ENCODE data around the gene INSIG2. TPM values are rescaled to one million over a fixed set of nuclear protein-coding genes. Genes with fewer than 3 reads are reported as not detected.
A peak's percentile ranks its signal among the peaks of the same experiment; 100 is the strongest.

The INSIG2 gene
- total RNA-seq, result 10 to 100 TPM in 2 of 3 donors, 1 to 10 TPM in 1; 9.5 to 20.5 (median 13.9) TPM
- 26.9 TPM for total RNA-seq (2013)

- H3K36me3 ChIP-seq (ENCODE audit: control insufficient read depth, insufficient read depth, low read length), result no peaks in the 10 kb centered on the region
- peak within 1 kb of the TSS; percentile 86 for H3K4me3 Mint-ChIP-seq
- H3K9me3 ChIP-seq (ENCODE audit: control insufficient read depth, insufficient read depth, low read length), result no peaks in the 10 kb centered on the region
- ATAC-seq, result peak; percentile 91 to 96 (median 93)
- intact Hi-C loops (cut with micrococcal nuclease), result loop anchor here (2.0 to 10.0 kb wide), 3 partner anchors 74 to 274 kb away; partner anchors contain the start of genes CCDC93 and DDX18
- peak within 1 kb of the TSS; percentile 81 for H3K27ac ChIP-seq (ENCODE audit: low read length)
- no peaks in the 10 kb centered on the region for H3K27me3 ChIP-seq (ENCODE audit: control insufficient read depth, insufficient read depth, low read length)
- peaks cover 4 to 21% of the 10 kb centered on the region in 2 donors for H3K4me1 Mint-ChIP-seq
- H3K36me3 Mint-ChIP-seq, result no peaks in the 10 kb centered on the region
- H3K9me3 Mint-ChIP-seq, result no peaks in the 10 kb centered on the region
- 0% methylated on average over 63 of the region's 63 CpGs for WGBS (ENCODE audit: insufficient coverage)
- TF ChIP-seq, protein P1, sequence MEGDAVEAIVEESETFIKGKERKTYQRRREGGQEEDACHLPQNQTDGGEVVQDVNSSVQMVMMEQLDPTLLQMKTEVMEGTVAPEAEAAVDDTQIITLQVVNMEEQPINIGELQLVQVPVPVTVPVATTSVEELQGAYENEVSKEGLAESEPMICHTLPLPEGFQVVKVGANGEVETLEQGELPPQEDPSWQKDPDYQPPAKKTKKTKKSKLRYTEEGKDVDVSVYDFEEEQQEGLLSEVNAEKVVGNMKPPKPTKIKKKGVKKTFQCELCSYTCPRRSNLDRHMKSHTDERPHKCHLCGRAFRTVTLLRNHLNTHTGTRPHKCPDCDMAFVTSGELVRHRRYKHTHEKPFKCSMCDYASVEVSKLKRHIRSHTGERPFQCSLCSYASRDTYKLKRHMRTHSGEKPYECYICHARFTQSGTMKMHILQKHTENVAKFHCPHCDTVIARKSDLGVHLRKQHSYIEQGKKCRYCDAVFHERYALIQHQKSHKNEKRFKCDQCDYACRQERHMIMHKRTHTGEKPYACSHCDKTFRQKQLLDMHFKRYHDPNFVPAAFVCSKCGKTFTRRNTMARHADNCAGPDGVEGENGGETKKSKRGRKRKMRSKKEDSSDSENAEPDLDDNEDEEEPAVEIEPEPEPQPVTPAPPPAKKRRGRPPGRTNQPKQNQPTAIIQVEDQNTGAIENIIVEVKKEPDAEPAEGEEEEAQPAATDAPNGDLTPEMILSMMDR (IDR thresholded peaks at IDR 0.05), result no peak
- peaks cover 7% of the 10 kb centered on the region for H3K4me1 ChIP-seq (ENCODE audit: control insufficient read depth, insufficient read depth, low read length)
- H3K4me3 ChIP-seq (ENCODE audit: low read length), result peak within 1 kb of the TSS; percentile 82
- peak; percentile 82 to 94 for DNase-seq
- H3K27me3 Mint-ChIP-seq (ENCODE audit: low read depth in 2 of 2), result peaks cover 8% of the 10 kb centered on the region in 2 donors
- peak within 1 kb of the TSS; percentile 59 to 93 for H3K27ac Mint-ChIP-seq
These were observed at the start of gene INSIG2 for GRCh38 chr2:118088051-118089024. INSIG2 (plus strand) TSS chr2:118088471; CDS start chr2:118096557, 8,086 bp downstream.

DNA sequence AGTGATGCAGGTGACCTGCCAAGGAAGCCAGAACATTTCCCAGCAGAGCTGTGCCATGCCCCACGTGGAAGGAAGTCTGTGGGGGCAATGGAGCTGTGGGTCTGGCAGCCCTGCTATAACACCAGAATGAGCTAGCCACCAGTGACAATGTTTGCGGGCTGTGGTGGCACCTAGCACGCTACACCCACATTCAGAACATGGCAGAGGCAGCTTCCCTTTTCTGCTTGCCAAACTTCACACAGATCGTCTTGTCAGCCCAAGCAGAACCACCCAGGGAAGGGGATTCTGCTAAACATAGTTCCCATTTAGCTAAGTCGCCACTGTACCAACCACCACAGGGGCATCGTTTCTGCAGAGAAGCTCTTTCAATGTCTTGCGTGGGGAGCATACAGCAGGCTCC lies 47.4 kb upstream of the INSIG2 start:
- intact Hi-C loops (cut with micrococcal nuclease), result loop anchor here (10.0 kb wide), 1 partner anchor 1134 kb away; no protein-coding TSS in a partner anchor
- peaks cover 2% of the 10 kb centered on the region in 2 donors for H3K9me3 Mint-ChIP-seq
- ATAC-seq (peak in 2 of 3 donors; percentile 32 to 36), DNase-seq (no peak)
- Histone ChIP-seq H3K4me1 (ENCODE audit: control insufficient read depth, insufficient read depth, low read length) (no peaks in the 10 kb centered on the region), H3K9me3 (ENCODE audit: control insufficient read depth, insufficient read depth, low read length) (no peaks in the 10 kb centered on the region), H3K27me3 (ENCODE audit: control insufficient read depth, insufficient read depth, low read length) (peaks cover 7% of the 10 kb centered on the region), H3K27ac (ENCODE audit: low read length) (no peak overlapping the region), H3K4me3 (ENCODE audit: low read length) (no peak overlapping the region), H3K36me3 (ENCODE audit: control insufficient read depth, insufficient read depth, low read length) (no peaks in the 10 kb centered on the region)
- peaks cover 37 to 60% of the 10 kb centered on the region in 2 donors for H3K27me3 Mint-ChIP-seq (ENCODE audit: low read depth in 2 of 2)
- no peak overlapping the region for H3K4me3 Mint-ChIP-seq
- no peaks in the 10 kb centered on the region for H3K4me1 Mint-ChIP-seq
- H3K27ac Mint-ChIP-seq, result no peak overlapping the region
- 35% methylated on average over 7 of the region's 7 CpGs for WGBS (ENCODE audit: insufficient coverage)
- peaks cover 10% of the 10 kb centered on the region for H3K36me3 Mint-ChIP-seq
- TF ChIP-seq, protein P1 (IDR thresholded peaks at IDR 0.05), result no peak

GRCh38 chr2:118044103-118044716 lies 44.1 kb upstream of the INSIG2 start:
- no peak overlapping the region for H3K4me3 ChIP-seq (ENCODE audit: low read length)
- DNase-seq (no peak), ATAC-seq (no peak)
- no peak overlapping the region for H3K27ac ChIP-seq (ENCODE audit: low read length)
- H3K27ac Mint-ChIP-seq, result no peak overlapping the region
- 62% methylated on average over 5 of the region's 6 CpGs for WGBS (ENCODE audit: insufficient coverage)
- no peaks in the 10 kb centered on the region for H3K4me1 Mint-ChIP-seq
- H3K27me3 Mint-ChIP-seq (ENCODE audit: low read depth in 2 of 2), result peaks cover 35 to 51% of the 10 kb centered on the region in 2 donors
- H3K27me3 ChIP-seq (ENCODE audit: control insufficient read depth, insufficient read depth, low read length), result peaks cover 17% of the 10 kb centered on the region
- TF ChIP-seq, protein P1 (IDR thresholded peaks at IDR 0.05), result no peak
- no peaks in the 10 kb centered on the region for H3K36me3 ChIP-seq (ENCODE audit: control insufficient read depth, insufficient read depth, low read length)
- no peaks in the 10 kb centered on the region for H3K36me3 Mint-ChIP-seq
- intact Hi-C loops (cut with micrococcal nuclease), result loop anchor here (10.0 kb wide), 1 partner anchor 1131 kb away; no protein-coding TSS in a partner anchor
- H3K4me3 Mint-ChIP-seq, result no peak overlapping the region
- H3K4me1 ChIP-seq (ENCODE audit: control insufficient read depth, insufficient read depth, low read length), result no peaks in the 10 kb centered on the region
- no peaks in the 10 kb centered on the region for H3K9me3 Mint-ChIP-seq
- H3K9me3 ChIP-seq (ENCODE audit: control insufficient read depth, insufficient read depth, low read length), result no peaks in the 10 kb centered on the region
